PFSK-1 (cell line): ENCODE data around the gene ID4. TPM values are rescaled to one million over a fixed set of nuclear protein-coding genes. Genes with fewer than 3 reads are reported as not detected.

Experiments used
- FOXP2 ChIP-seq: optimal IDR thresholded peaks from 2 replicates; pipeline ENCODE3; 2011; ENCODE audit warnings: borderline replicate concordance, control low read depth, inconsistent platforms; ENCODE audit not compliant: insufficient read depth; ENCODE audit errors: extremely low read length, extremely low read depth
- POLR2AphosphoS5 ChIP-seq: IDR thresholded peaks from 2 replicates; pipeline ENCODE4 v1.6.1; 2012; ENCODE audit warnings: low read depth, mild to moderate bottlenecking, control low read depth, low read length, moderate library complexity
- REST ChIP-seq, 2 experiments: IDR thresholded peaks; 2 replicates each; pipeline versions ENCODE4 v1.6.1 to v1.8.0; 2011 to 2012; ENCODE audit warnings: low read depth in 2 of 2, low read length in 2 of 2, control low read depth in 1 of 2, inconsistent platforms in 1 of 2, mild to moderate bottlenecking in 1 of 2, moderate library complexity in 1 of 2; ENCODE audit not compliant: insufficient read depth in 1 of 2
- SIN3A ChIP-seq: IDR thresholded peaks from 2 replicates; pipeline ENCODE4 v1.6.1; 2012; ENCODE audit warnings: mild to moderate bottlenecking, low read length, moderate library complexity, borderline replicate concordance; ENCODE audit not compliant: insufficient read depth
- TAF1 ChIP-seq: IDR thresholded peaks from 2 replicates; pipeline ENCODE4 v1.6.1; 2012; ENCODE audit warnings: low read length, control low read depth, borderline replicate concordance; ENCODE audit not compliant: insufficient read depth
- polyA plus RNA-seq: library from polyadenylated mRNA; unstranded; fragments of >200 nt; gene quantifications from one replicate; pipeline ENCODE4 v1.2.1, GENCODE V29; 2012; ENCODE audit warnings: low read depth, missing spikeins; ENCODE audit not compliant: insufficient read length

Gene ID4
- 0.93 TPM for polyA plus RNA-seq

DNA sequence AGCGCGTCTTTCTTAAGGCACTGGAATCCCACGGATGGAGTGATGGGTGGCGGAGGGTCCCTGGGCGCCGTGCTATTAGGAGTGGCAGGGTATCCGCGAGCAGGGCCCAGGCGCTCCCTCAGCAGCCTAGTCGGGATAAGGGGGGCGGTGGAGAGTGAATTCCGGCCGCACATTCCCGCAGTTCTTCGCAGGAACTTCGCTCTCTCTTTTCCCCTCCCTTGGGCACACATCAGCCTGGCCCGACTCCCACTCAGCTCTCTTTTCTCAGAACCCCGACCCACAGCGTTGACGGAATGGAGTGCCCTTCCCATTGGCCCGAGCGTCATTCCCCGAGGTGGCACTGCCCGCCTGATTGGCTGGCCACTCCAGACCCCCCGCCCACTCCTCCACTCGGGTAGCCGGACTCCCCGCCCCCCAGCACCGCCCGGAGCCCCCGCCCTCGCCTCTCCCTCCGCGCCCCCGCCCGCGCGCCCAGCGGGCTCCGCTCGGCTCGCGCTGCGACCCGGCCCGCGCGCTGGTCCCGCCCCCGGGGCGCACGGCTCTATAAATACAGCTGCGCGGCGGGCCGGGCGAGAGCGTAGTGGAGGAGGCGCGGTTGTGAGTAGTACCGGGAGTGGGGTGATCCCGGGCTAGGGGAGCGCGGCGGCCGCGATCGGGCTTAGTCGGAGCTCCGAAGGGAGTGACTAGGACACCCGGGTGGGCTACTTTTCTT lies at the start of gene ID4:
TSS of gene ID4 (plus strand) at position 572 of the 712 bp plus-strand sequence. CDS start 385 bp downstream, outside the sequence.
- no peak for TF ChIP-seq POLR2AphosphoS5
- no peak for TF ChIP-seq SIN3A
- no peak for TF ChIP-seq TAF1
- TF ChIP-seq REST (IDR thresholded peaks at IDR 0.05; ENCODE audit: insufficient read depth in 1 of 2, low read depth in 2 of 2, low read length in 2 of 2): no peak
- no peak for TF ChIP-seq FOXP2

- TF ChIP-seq POLR2AphosphoS5 (no peak), SIN3A (no peak), FOXP2 (no peak), TAF1 (no peak), REST (IDR thresholded peaks at IDR 0.05; ENCODE audit: insufficient read depth in 1 of 2, low read depth in 2 of 2, low read length in 2 of 2) (no peak)
Measured at GRCh38 chr6:19788686-19789085, 48.5 kb upstream of the ID4 start.

DNA sequence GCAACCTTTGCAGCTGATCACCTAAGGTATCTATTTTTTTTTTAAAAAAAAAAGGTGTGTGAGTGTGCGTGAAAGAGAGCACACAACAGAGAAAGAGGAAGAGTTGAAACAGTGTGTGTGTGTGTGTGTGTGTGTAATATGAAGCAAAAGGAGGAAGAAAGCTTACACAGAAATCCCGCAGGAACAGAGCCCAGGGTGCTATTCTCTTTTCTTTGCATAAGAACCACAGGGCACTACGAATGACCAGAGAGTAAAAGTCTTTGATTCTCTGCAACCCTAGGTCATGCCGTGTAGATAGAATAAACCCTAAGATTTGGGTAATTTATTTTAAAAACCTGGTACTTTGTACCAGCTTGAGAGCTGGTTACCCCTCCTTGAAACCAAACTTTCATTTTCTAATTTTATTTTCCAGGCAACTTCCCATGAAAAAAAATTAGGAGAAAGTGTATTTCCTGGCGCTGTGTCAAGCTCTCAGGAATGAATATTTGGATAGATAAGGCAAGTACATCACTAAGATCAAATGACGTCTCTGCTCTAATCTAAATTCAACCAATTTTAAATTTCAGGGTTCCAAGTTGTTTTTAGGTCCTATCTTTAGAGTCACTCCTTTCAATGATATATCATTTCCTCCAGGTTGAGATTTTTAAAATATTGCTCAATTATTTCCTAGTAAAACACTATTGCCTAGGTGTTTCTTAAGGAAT lies 47.9 kb upstream of the ID4 start:
- TF ChIP-seq FOXP2 (no peak), POLR2AphosphoS5 (no peak), REST (IDR thresholded peaks at IDR 0.05; ENCODE audit: insufficient read depth in 1 of 2, low read depth in 2 of 2, low read length in 2 of 2) (no peak), TAF1 (no peak), SIN3A (no peak)

DNA sequence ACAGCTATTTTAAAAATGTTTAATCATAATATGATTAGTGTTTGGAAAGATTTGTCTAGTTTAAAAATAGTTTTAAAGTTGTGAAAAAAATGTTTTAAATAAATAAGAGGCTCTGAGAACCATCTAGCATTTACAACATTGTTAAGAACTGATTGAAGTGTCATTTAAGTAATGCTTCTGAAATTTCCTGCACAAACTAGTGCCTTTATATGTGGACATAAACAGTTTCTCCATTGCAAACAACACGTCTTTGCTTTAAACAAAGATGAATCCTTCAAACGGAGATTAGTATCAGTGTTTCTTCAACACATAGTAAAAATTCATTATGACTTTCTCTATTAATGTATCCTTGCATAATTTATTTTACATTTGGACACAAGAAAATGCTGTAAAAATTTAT lies 45.9 kb upstream of the ID4 start:
- no peak for TF ChIP-seq POLR2AphosphoS5
- TF ChIP-seq FOXP2: no peak
- no peak for TF ChIP-seq REST (IDR thresholded peaks at IDR 0.05; ENCODE audit: insufficient read depth in 1 of 2, low read depth in 2 of 2, low read length in 2 of 2)
- TF ChIP-seq SIN3A: no peak
- TF ChIP-seq TAF1: no peak
